ENCODE measurements around the gene RDH12. TPM values are rescaled to one million over a fixed set of nuclear protein-coding genes. Genes with fewer than 3 reads are reported as not detected.

Gene RDH12
- total RNA-seq, 1 experiment from 2014 or later, result not detected

- CTCF ChIA-PET, result no interaction called here
- no TSS peak for BruUV-seq (replicated peaks)
- no peak overlapping the region for H3K27ac ChIP-seq (ENCODE audit: low read depth, low read length, poor library complexity, severe bottlenecking)
- DNase-seq (ENCODE audit: low spot score), result no peak
- no peaks in the 10 kb centered on the region for H3K27me3 ChIP-seq (replicated peaks; ENCODE audit: insufficient read depth, low read depth, low read length, poor library complexity)
- H3K4me1 ChIP-seq (ENCODE audit: insufficient read depth, low read length, poor library complexity, severe bottlenecking), result no peaks in the 10 kb centered on the region
- POLR2A ChIA-PET (ENCODE audit: low non-redundant PET), result no interaction called here
- no peaks in the 10 kb centered on the region for H3K9me3 ChIP-seq (ENCODE audit: low read depth, low read length, poor library complexity, severe bottlenecking)
- no peak overlapping the region for H3K4me3 ChIP-seq (ENCODE audit: low read depth, low read length, poor library complexity, severe bottlenecking)
- intact Hi-C loops (cut with micrococcal nuclease; ENCODE audit: unreplicated experiment), result no loop called here
- TF ChIP-seq EZH2 (IDR thresholded peaks at IDR 0.05; ENCODE audit: borderline replicate concordance, low read depth, low read length, poor library complexity, severe bottlenecking), result no peak
- no peak for TF ChIP-seq CTCF (conservative IDR thresholded peaks at IDR 0.05; ENCODE audit: low read depth, low read length)
- peaks cover 94% of the 10 kb centered on the region for H3K36me3 ChIP-seq (ENCODE audit: insufficient read depth, low read length, poor library complexity, severe bottlenecking)
Observed at GRCh38 chr14:67680941-67681340, 20.7 kb upstream of the RDH12 start.

- TSS peak; percentile 4 for BruUV-seq (replicated peaks)
- Histone ChIP-seq H3K4me1 (ENCODE audit: insufficient read depth, low read length, poor library complexity, severe bottlenecking) (no peaks in the 10 kb centered on the region), H3K9me3 (ENCODE audit: low read depth, low read length, poor library complexity, severe bottlenecking) (no peaks in the 10 kb centered on the region), H3K27ac (ENCODE audit: low read depth, low read length, poor library complexity, severe bottlenecking) (no peak overlapping the region), H3K36me3 (ENCODE audit: insufficient read depth, low read length, poor library complexity, severe bottlenecking) (peaks cover 94% of the 10 kb centered on the region), H3K4me3 (ENCODE audit: low read depth, low read length, poor library complexity, severe bottlenecking) (no peak overlapping the region), H3K27me3 (replicated peaks; ENCODE audit: insufficient read depth, low read depth, low read length, poor library complexity) (no peaks in the 10 kb centered on the region)
- ChIA-PET CTCF (no interaction called here), POLR2A (ENCODE audit: low non-redundant PET) (no interaction called here)
- intact Hi-C loops (cut with micrococcal nuclease; ENCODE audit: unreplicated experiment), result no loop called here
- no peak for DNase-seq (ENCODE audit: low spot score)
- TF ChIP-seq CTCF (conservative IDR thresholded peaks at IDR 0.05; ENCODE audit: low read depth, low read length) (no peak), EZH2 (IDR thresholded peaks at IDR 0.05; ENCODE audit: borderline replicate concordance, low read depth, low read length, poor library complexity, severe bottlenecking) (no peak)
Observed at GRCh38 chr14:67683842-67684241, 17.8 kb upstream of the RDH12 start.

GRCh38 chr14:67690011-67690410 lies 11.7 kb upstream of the RDH12 start:
- no TSS peak for BruUV-seq (replicated peaks)
- no peak for DNase-seq (ENCODE audit: low spot score)
- H3K4me3 ChIP-seq (ENCODE audit: low read depth, low read length, poor library complexity, severe bottlenecking), result no peak overlapping the region
- H3K4me1 ChIP-seq (ENCODE audit: insufficient read depth, low read length, poor library complexity, severe bottlenecking), result peaks cover 15% of the 10 kb centered on the region
- intact Hi-C loops (cut with micrococcal nuclease; ENCODE audit: unreplicated experiment), result no loop called here
- H3K36me3 ChIP-seq (ENCODE audit: insufficient read depth, low read length, poor library complexity, severe bottlenecking), result peaks cover 81% of the 10 kb centered on the region
- TF ChIP-seq EZH2 (IDR thresholded peaks at IDR 0.05; ENCODE audit: borderline replicate concordance, low read depth, low read length, poor library complexity, severe bottlenecking) (no peak), CTCF (conservative IDR thresholded peaks at IDR 0.05; ENCODE audit: low read depth, low read length) (no peak)
- H3K27me3 ChIP-seq (replicated peaks; ENCODE audit: insufficient read depth, low read depth, low read length, poor library complexity), result no peaks in the 10 kb centered on the region
- ChIA-PET CTCF (no interaction called here), POLR2A (ENCODE audit: low non-redundant PET) (no interaction called here)
- no peaks in the 10 kb centered on the region for H3K9me3 ChIP-seq (ENCODE audit: low read depth, low read length, poor library complexity, severe bottlenecking)
- no peak overlapping the region for H3K27ac ChIP-seq (ENCODE audit: low read depth, low read length, poor library complexity, severe bottlenecking)

All from A673 (cell line).